PFSK-1 (cell line): ENCODE data around the gene PCLO.

Source experiments
- SIN3A ChIP-seq: IDR thresholded peaks from 2 replicates; pipeline ENCODE4 v1.6.1; 2012; ENCODE audit warnings: mild to moderate bottlenecking, low read length, moderate library complexity, borderline replicate concordance; ENCODE audit not compliant: insufficient read depth
- TAF1 ChIP-seq: IDR thresholded peaks from 2 replicates; pipeline ENCODE4 v1.6.1; 2012; ENCODE audit warnings: low read length, control low read depth, borderline replicate concordance; ENCODE audit not compliant: insufficient read depth

- no peak for TF ChIP-seq TAF1
- TF ChIP-seq SIN3A, result no peak
Observed at GRCh38 chr7:82745820-82746219, 416.9 kb downstream of the PCLO start.
